ENCODE measurements around the gene ANXA2R.
"Not testable (repeated sequence)": the region's sequence is repeated elsewhere in the genome, so short reads cannot be mapped to it uniquely, and the experiment has no call there.

ANXA2R gene

GRCh38 chr5:43060020-43060419 is 19.9 kb upstream of the ANXA2R start:
- DNase-seq: not testable (repeated sequence)

DNA sequence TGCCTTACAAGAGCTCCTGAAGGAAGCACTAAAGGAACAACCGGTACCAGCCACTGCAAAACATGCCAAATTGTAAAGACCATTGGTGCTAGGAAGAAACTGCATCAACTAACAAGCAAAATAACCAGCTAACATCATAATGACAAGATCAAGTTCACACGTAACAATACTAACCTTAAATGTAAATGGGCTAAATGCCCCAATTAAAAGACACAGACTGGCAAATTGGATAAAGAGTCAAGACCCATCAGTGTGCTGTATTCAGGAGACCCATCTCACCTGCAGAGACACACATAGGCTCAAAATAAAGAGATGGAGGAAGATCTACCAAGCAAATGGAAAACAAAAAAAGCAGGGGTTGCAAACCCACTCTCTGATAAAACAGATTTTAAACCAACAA is 15.0 kb upstream of the ANXA2R start:
- not testable (repeated sequence) for DNase-seq

DNA sequence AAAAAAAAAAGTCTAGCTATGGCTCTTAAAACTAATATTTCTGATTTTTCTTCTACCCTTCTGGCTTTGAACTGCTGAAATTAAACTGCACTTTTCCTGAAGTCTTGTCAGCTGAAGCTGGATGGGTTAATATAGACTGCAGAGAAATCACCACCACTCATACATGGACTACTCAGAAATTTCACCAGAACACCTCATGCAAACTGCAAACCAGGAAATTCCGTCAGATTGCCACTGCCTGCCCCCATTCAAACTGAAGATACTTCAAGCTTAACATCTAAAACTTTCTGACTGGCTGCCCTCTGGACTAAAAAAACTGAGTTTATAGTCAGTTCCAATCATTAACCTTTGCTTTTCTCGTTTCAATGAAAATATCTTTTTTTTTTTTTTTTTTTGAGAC is 11.6 kb upstream of the ANXA2R start:
- no peak for DNase-seq

- DNase-seq: no peak
These were observed 10.3 kb upstream of the ANXA2R start for GRCh38 chr5:43050384-43050783.

- DNase-seq: no peak
These were observed 9.1 kb upstream of the ANXA2R start for GRCh38 chr5:43049236-43049635.

DNA sequence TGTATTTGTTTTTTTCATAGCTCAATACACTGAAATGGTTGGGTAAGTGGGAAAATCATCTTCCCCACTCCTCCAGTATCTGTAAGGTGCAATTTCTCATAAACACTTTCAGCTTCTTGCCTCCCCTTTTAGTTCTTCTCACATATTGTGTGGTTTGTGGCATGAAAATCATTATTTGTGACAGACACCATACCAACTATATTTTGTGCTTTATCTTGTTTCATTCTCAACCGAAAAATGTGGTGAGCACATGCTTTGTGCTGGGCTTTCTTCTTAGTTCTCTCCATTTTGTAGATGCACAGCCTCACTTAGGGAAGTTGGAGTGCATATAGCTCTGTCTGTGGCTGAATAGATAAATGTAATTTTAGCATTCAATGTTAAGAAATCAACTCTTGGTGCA is 6.4 kb upstream of the ANXA2R start:
- DNase-seq: no peak

DNA sequence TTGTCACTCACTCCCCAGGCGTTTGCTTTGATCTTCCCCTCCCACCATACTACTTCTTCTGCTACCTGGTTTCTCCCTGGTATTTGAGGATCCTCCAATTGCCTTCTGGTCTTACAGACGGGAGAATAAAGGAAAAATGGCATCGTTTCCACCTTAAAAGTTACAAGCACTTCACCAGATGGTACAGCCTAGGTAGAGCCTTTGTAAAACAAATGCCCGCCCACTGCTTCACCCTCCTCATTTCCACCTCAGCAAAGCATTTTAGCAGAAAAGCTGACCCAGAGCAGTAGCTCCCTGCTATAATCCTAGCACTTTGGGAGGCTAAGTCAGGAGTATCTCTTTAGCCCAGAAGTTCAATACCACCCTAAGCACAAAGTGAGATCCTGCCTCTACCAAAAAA is 5.1 kb upstream of the ANXA2R start:
- DNase-seq: no peak

DNA sequence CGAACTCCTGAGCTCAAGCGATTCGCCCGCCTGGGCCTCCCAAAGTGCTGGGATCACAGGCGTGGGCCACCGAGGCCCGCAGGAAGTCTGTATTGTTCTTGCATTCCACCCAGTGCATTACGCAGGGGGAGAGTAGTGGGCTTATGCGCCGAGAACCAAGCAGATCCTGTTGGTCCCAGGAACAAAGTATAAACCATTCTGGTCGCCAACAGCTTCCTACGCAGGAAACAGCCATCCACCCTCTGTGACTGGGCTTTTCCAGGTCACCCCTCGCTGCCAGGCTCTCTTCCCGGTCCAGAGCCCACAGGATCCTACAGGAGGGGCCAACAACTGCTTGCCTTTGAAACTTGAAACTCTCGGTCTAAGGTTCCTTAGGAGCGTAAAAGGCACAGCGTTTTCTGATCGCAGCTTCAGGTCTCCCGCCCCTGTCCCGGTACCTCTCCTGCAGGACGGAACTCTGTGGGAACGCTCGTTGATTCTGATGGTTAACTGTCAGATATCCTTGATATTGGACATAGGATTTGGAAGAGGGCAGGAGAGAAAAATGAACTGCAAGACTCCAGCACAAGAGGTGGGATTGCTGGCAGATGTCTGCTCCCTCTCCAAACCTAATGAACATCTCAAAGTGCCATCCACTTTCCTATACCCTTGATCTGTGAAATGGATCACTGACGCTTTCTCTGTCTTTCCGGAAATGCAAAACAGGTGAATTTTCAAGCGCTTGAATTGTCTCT is 4.2 kb upstream of the ANXA2R start:
- DNase-seq: no peak

GRCh38 chr5:43043400-43043756 is 3.3 kb upstream of the ANXA2R start:
- DNase-seq: no peak

GRCh38 chr5:43042626-43043399 is 2.7 kb upstream of the ANXA2R start:
- DNase-seq: peak; percentile 66

GRCh38 chr5:43042176-43042625 is 2.1 kb upstream of the ANXA2R start:
- DNase-seq: peak; percentile 66

DNA sequence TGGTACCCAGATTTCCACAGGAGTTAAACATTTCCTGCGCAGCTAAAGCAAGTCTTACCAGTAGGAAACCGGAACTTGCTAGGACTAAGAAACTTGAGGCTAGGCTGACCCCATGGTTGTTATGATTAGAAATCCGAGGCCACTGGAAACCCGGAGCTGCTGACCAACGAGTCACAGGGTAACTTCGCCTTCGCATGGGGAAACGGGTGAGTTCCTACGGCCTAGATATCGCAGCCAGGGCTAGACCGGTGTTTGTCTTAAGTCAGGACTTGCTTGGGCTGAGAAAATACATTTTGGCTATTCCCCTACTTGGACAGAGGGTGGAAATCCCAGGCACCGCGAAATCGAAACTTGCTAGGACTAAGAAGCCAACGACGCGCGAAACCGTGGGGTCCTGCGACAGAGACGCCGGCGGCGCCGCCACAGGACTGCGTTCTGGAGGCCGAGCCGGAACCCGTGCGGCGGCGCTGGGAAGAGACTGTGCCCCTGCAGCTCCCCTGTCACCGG is 1.6 kb upstream of the ANXA2R start:
- peak; percentile 51 for DNase-seq

GRCh38 chr5:43041110-43041668 is 1.1 kb upstream of the ANXA2R start:
- DNase-seq: no peak

DNA sequence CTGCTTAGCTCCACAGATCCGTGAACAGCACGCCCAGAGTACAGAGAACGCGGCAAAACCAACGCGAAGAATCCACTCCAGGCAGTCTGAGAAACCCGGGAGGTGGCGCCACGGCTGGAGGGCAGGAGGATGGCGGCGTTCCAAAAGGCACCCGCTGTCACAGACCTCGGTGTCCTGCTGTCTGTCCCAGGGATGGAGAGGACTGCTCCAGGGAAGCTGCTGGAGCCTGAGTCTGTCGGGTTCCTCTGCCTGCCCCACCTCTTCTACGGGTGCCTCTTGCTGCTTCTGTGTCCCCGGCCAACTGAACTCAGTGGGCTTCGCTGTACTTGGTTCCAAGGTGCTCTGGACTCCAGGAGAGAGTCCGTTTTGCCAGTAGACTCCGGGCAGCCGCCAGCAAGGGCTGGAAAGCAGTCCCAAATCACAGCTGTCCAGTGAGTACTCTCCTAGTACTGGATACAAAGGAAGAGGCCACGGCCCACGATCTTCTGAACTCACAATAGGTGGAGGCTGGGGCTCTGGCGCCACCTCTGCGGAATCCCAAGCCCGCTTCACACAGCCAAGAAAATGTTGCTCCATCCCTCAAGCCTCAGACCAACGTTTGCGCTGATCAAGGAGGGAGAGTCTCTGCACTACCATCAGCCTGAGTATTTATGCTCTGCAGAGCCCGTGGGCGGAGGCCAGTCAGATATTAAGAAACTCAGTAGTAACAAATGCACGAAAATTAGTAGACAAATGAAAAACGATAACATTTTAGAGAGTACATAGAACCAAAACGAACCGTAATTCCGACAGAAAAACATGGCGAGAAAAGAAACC is 440 bp downstream of the ANXA2R start:
- peak; percentile 11 for DNase-seq

DNA sequence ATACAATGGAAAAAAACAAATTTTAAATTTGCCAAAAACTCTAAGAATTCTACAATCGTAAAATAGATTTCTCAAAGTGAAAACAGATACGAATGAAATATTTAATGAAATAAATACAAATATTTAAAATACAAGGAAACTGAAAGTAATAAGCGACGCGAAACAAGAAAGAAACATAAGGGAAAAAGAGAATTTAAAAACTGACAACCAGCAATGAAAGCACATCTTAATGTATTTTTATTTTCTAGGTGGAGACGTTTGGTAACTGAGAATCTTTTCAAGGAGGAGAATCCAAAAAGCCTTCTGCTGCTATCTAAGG is 1.0 kb downstream of the ANXA2R start:
- no peak for DNase-seq

GRCh38 chr5:43038496-43038989 is 1.6 kb downstream of the ANXA2R start:
- no peak for DNase-seq

DNA sequence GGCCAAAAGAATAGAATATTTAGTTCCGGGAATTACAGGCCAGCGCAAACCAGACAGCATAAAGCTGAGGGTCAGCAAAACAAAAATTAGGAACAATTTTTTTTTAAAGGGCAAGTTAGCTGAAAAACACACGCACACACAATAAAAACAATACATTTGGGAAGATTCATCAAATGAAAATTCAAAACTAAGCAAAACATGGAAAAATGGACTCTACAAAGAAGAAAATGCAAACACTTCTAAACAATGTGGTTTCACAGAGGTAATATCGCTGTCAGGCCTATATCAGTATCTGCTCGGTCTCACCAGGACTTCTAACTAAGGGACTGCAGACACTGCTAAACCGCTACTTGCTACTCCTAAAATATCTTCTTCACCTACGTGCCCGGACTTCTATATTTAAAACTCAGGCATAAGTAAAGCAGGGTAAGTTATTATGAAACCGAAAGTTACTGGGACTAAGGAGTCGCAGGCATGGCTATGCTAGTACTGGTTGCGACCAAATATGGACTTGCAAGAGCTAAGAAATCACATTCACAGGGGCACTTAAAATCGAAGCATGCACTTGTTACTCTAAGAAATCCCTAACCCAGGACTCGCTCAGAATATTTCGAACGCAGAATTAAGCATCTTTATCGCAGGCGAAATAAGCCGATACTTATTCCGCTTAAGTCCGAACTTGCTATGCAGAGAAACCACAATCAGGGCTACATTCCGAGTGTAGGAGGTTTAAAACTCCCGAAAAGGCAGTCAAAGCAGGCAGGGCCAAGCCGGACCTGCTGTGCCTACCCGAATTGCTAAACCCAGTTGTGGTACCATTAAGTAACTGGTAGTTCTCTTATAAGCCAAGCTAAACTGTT is 2.3 kb downstream of the ANXA2R start:
- no peak for DNase-seq

- DNase-seq: no peak
These were observed 3.1 kb downstream of the ANXA2R start for GRCh38 chr5:43036856-43037635.

DNA sequence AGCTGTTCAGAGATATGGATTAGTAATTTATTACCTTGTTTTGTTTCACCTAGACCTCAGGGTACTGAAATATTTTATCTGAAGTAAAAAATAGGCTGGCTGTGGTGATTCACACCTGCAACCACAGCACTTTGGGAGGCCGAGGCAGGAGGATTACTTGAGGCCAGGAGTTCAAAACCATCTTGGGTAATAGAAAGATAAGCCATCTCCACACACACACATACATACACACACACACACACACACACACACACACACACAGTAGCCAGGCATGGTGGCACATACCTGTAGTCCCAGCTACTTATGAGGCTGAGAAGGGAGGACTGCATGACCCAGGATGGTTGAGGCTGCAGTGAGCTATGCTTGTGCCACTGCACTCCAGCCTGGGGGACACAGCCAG is 3.7 kb downstream of the ANXA2R start:
- no peak for DNase-seq

DNA sequence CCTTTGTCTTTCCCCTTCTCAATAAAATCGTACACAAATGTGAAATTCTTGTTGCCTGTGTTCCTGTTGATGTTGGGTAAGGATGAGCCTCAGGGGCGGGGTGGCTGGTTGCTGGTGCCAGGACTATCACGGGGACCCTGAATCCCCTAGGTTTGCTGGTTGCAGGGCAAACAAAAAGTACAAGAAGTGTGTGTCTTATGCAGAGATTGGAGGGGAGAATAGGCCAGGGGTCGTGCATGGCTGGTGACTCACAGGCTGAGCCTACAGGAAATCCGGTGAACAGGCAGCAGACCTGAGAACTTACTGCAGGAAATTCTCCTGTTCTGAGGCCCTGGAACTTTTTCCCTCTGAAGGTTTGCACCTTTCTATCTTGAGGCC is 5.5 kb downstream of the ANXA2R start:
- no peak for DNase-seq

Measured in NCI-H146 (cell line).